ENCODE measurements around the gene THAP7. TPM values are rescaled to one million over a fixed set of nuclear protein-coding genes. Genes with fewer than 3 reads are reported as not detected.

THAP7 gene
- total and polyA plus RNA-seq, 2 experiments from 2014 or later, result 21.8 to 25.9 TPM

DNA sequence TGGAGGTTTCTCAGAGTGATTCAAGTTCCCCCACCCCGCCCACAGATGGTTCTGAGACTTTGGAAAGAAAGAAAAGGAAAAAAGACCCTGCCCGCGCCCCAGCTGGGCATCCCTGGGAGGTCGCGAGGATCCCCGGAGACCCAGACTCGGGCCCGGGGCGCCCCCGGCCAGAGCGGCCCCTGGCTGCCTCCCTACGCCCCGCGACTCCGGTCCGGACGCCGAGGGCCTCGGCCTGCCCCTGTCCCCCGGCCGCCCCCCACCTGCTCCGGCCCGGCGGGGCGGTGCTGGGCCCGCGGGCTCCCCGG lies 37.2 kb downstream of the THAP7 start (continued):
- TF ChIP-seq JUNB (IDR thresholded peaks at IDR 0.05; ENCODE audit: unreplicated experiment) (no peak), STAT1 (IDR thresholded peaks at IDR 0.05; ENCODE audit: unreplicated experiment) (no peak), POLR2AphosphoS5 (IDR thresholded peaks at IDR 0.05; ENCODE audit: low read depth) (no peak), EZH2phosphoT487 (IDR thresholded peaks at IDR 0.05; ENCODE audit: unreplicated experiment) (no peak), EZH2 (IDR thresholded peaks at IDR 0.05; ENCODE audit: low read depth, unreplicated experiment) (no peak), REST (IDR thresholded peaks at IDR 0.05; ENCODE audit: unreplicated experiment) (no peak)

DNA sequence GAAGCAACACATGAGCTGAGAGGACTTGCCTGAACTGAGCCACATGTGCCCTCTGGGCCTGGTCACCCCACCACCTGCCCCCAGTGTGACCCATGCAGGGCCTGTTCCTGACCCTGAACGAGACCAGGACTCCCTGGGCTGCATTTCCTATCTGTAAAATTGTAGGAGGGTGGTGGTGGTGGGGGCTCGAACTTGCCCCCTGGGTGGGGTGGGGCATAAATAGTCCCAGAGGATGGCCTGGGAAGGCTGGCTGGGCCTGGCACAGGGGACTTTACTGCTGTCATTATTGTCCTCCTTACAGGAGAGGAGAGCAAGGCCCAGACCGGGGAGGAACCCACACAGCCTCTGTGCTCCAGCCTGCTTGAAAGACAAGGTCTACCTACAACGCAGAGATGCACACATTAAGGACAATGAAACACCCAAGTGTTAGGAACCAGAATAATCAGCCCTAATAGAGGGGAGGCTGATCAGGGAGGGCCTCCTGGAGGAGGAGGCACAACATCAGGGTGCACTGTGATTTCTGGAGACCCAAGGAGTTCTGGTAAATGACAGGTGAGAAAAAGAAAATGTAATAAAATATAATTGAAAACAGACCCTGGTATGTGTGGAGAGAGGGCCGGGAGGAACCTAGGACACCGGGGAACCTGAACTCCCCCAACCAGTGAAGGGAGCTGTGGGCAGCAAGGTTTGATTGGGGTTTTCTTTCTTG lies 37.7 kb downstream of the THAP7 start:
- ATAC-seq (no peak), DNase-seq (ENCODE audit: low spot score) (no peak)
- H3K9me2 ChIP-seq (ENCODE audit: insufficient read depth), result no peaks in the 10 kb centered on the region
- H4K20me1 ChIP-seq (replicated peaks; ENCODE audit: insufficient read depth), result 0 out of 2 replicates have a peak, but pooled peaks cover 3% of the 10 kb centered on the region
- peak overlapping the region; percentile 55 for H3K4me3 ChIP-seq
- 0 out of 3 replicates have a peak, but pooled peaks cover 2% of the 10 kb centered on the region for H3K9me3 Mint-ChIP-seq
- H3K27me3 ChIP-seq (ENCODE audit: insufficient read depth), result peaks cover 71% of the 10 kb centered on the region
- peaks cover 22% of the 10 kb centered on the region for H3K4me1 Mint-ChIP-seq
- no peaks in the 10 kb centered on the region; the same call in 2 of the 3 replicates for H3K36me3 Mint-ChIP-seq (ENCODE audit: low read depth)
- no peaks in the 10 kb centered on the region for H3K36me3 ChIP-seq (ENCODE audit: insufficient read depth)
- TF ChIP-seq STAT1 (IDR thresholded peaks at IDR 0.05; ENCODE audit: unreplicated experiment) (no peak), ETS1 (IDR thresholded peaks at IDR 0.05) (no peak), EZH2 (IDR thresholded peaks at IDR 0.05; ENCODE audit: low read depth, unreplicated experiment) (peak; percentile 76), NANOG (IDR thresholded peaks at IDR 0.05; ENCODE audit: borderline replicate concordance) (no peak), JUNB (IDR thresholded peaks at IDR 0.05; ENCODE audit: unreplicated experiment) (no peak), POLR2AphosphoS5 (IDR thresholded peaks at IDR 0.05; ENCODE audit: low read depth) (no peak)
- no peaks in the 10 kb centered on the region for H3K79me2 ChIP-seq (replicated peaks; ENCODE audit: insufficient read depth)
- no peak overlapping the region for H3K27ac Mint-ChIP-seq
- H3K4me2 ChIP-seq, result peak overlapping the region; percentile 82
- H3K4me1 ChIP-seq (ENCODE audit: insufficient read depth), result peaks cover 3% of the 10 kb centered on the region; the same call in 1 of the 2 replicates
- H3K4me3 Mint-ChIP-seq, result peak overlapping the region; percentile 78
- H3F3A ChIP-seq (replicated peaks; ENCODE audit: low read depth), result no peaks in the 10 kb centered on the region
- no peak overlapping the region for H3K27ac ChIP-seq (ENCODE audit: low read depth)
- 0 out of 2 replicates have a peak overlapping the region, but pooled peaks have one; percentile 18 for H2AFZ ChIP-seq
- H3K27me3 Mint-ChIP-seq (ENCODE audit: insufficient read depth, low read depth, poor library complexity), result peaks cover 69% of the 10 kb centered on the region
